Adrenal gland (tissue), 12 donors: Measurements from ENCODE around the gene TEK. TPM values are rescaled to one million over a fixed set of nuclear protein-coding genes. Genes with fewer than 3 reads are reported as not detected.

Experiments used
- DNase-seq, 7 donors: peaks; one replicate each; pipeline ENCODE4 v3.0.0-alpha.2; 2019 to 2020
- H3K27ac ChIP-seq, 5 donors: fragments of 200-600 bp; sonication (generic) in 4 of 5; 1 replicate in 3 of 5; 2 replicates in 2 of 5; pipeline versions ENCODE4 v1.5.1 to v1.8.0; 2016 to 2020; ENCODE audit warnings: mild to moderate bottlenecking in 1 of 5
- H3K27me3 ChIP-seq: fragments of 200-600 bp; 2 replicates; pipeline ENCODE4 v1.8.0; 2021
- H3K36me3 ChIP-seq, 2 donors: fragments of 200-600 bp; replicated peaks in 1 of 2; 1 replicate in 1 of 2; 2 replicates in 1 of 2; pipeline versions ENCODE4 v1.5.1 to v1.8.0; 2018 to 2022
- H3K4me1 ChIP-seq, 2 donors: fragments of 200-600 bp; replicated peaks in 1 of 2; 1 replicate in 1 of 2; 2 replicates in 1 of 2; pipeline versions ENCODE4 v1.5.1 to v1.8.0; 2018 to 2021
- H3K4me3 ChIP-seq, 4 donors: fragments of 200-600 bp; sonication (generic) in 3 of 4; one replicate each; pipeline ENCODE4 v1.5.1; 2016 to 2018
- H3K9me3 ChIP-seq, 3 donors: fragments of 200-600 bp; sonication (generic) in 1 of 3; replicated peaks in 1 of 3; 1 replicate in 2 of 3; 2 replicates in 1 of 3; pipeline versions ENCODE4 v1.5.1 to v1.8.0; 2016 to 2021
- CTCF ChIP-seq, 6 experiments: fragments of 450-650 bp in 4 of 6; fragments of 200-600 bp in 2 of 6; sonication (generic) in 1 of 6; IDR thresholded peaks; 1 replicate in 5 of 6; 2 replicates in 1 of 6; pipeline versions ENCODE4 v1.5.1 to v1.8.0; 2016 to 2021; ENCODE audit warnings: antibody characterized with exemption in 6 of 6, mild to moderate bottlenecking in 2 of 6, moderate library complexity in 1 of 6
- POLR2A ChIP-seq, 2 donors: fragments of 450-650 bp; IDR thresholded peaks; one replicate each; pipeline ENCODE4 v1.6.1; 2017; ENCODE audit warnings: antibody characterized with exemption in 2 of 2, mild to moderate bottlenecking in 2 of 2, moderate library complexity in 1 of 2
- WGBS, 4 donors: extraction: QIAGEN DNeasy Blood & Tissue Kit in 2 of 4; methylation state at CpG; one replicate each; pipeline versions ENCODE4 v1.1.5 to v1.1.7; 2013 to 2017; 5-methylcytosine and 5-hydroxymethylcytosine counted together
- intact Hi-C, 2 donors: fragments of 100-400 bp; cut with DNase I; formaldehyde crosslinking; loops; one replicate each; pipeline versions ENCODE4 v1.14.1 to v1.15.0; 2022 to 2023
- polyA plus RNA-seq, 3 donors: library from polyadenylated mRNA; stranded (reverse); fragments of 200-250 nt in 2 of 3; fragments of 350-450 nt in 1 of 3; fragmentation: Illumina TruSeq in 1 of 3; extraction: RNeasy Lipid Tissue Mini Kit (QIAGEN cat#74804) in 1 of 3; gene quantifications; one replicate each; pipeline ENCODE4 v1.2.3, GENCODE V29; 2013 to 2014
- total RNA-seq, 9 donors: library from RNA; depleted of rRNA in 4 of 9; stranded (reverse); fragments of >200 nt in 4 of 9; fragments of 120-200 nt in 1 of 9; fragmentation: NEBNext Ultra II Directional in 1 of 9; extraction: Animal tissue kit (Norgen Biotek cat#: 25700) in 1 of 9; gene quantifications; one replicate each; pipeline versions ENCODE4 v1.1.0 to v1.2.4, GENCODE V29; 2013 to 2023
- donor health status: healthy with polysubstance abuse.
- donor health status: Bipolar disorder and iron deficiency.
- donor health status: DM: yes; HTN: yes; CAD: no.
- donor health status: DM: no; HTN: no; CAD: no.
- donor health status: DM: no; HTN: no; CAD: no.
- donor health status: DM: yes; HTN: yes; CAD: no.

TEK gene
- total and polyA plus RNA-seq, 12 donors = 2.7 to 27.9 (median 19.3) TPM

DNA sequence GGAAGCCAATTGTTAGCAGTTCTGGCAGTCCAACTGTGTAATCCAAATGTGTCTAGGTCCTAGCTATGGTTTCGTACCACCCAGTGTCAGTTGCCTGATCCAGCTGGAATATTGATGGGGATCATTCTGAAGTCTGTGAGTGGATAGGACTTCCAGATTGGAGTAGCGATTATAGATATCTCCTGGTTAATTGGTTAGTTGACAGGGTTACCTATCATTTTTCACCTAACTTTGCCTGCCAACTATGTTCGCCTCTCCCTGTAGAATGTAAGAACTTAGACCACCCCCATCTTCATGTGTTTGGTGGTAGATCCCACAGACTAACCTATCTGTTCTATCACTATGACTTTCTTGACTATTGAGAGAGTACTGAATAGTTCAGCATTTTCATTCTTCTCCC lies 59.9 kb downstream of the TEK start:
- WGBS, 4 donors = 77 to 94% (median 87%) methylated on average over 3 of the region's 3 CpGs
- no peak for DNase-seq
- no peak for TF ChIP-seq CTCF (IDR thresholded peaks at IDR 0.05)
- TF ChIP-seq POLR2A (IDR thresholded peaks at IDR 0.05) = no peak

DNA sequence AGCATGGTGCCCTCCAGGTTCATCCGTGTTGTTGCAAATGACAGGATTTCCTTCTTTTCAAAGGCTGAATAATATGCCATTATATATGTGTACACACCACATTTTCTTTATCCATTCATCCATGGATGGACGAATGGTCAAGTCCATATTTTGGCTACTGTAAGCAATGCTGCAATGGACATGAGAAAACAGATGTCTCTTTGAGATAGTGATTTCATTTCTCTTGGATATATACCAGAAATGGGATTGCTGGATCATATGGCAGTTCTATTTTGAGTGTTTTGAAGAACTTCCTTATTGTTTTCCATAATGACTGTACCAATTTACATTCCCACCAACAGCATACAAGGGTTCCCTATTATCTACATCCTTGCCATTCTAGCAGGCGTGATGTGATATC lies 67.9 kb downstream of the TEK start:
- 65 to 78% (median 74%) methylated on average over 3 of the region's 3 CpGs for WGBS, 4 donors
- no peak for TF ChIP-seq CTCF (IDR thresholded peaks at IDR 0.05)
- TF ChIP-seq POLR2A (IDR thresholded peaks at IDR 0.05) = no peak
- H3K27me3 ChIP-seq = no peaks in the 10 kb centered on the region
- DNase-seq = no peak
- intact Hi-C loops = no loop called here
- H3K4me3 ChIP-seq = no peak overlapping the region
- no peak overlapping the region for H3K27ac ChIP-seq
- no peaks in the 10 kb centered on the region for H3K36me3 ChIP-seq
- no peaks in the 10 kb centered on the region for H3K9me3 ChIP-seq
- no peaks in the 10 kb centered on the region for H3K4me1 ChIP-seq

More for the DNA sequence above, 59.9 kb downstream of the TEK start:
- Histone ChIP-seq H3K4me3 (no peak overlapping the region), H3K36me3 (no peaks in the 10 kb centered on the region), H3K27ac (no peak overlapping the region), H3K9me3 (no peaks in the 10 kb centered on the region), H3K27me3 (no peaks in the 10 kb centered on the region), H3K4me1 (no peaks in the 10 kb centered on the region)
- intact Hi-C loops = no loop called here

DNA sequence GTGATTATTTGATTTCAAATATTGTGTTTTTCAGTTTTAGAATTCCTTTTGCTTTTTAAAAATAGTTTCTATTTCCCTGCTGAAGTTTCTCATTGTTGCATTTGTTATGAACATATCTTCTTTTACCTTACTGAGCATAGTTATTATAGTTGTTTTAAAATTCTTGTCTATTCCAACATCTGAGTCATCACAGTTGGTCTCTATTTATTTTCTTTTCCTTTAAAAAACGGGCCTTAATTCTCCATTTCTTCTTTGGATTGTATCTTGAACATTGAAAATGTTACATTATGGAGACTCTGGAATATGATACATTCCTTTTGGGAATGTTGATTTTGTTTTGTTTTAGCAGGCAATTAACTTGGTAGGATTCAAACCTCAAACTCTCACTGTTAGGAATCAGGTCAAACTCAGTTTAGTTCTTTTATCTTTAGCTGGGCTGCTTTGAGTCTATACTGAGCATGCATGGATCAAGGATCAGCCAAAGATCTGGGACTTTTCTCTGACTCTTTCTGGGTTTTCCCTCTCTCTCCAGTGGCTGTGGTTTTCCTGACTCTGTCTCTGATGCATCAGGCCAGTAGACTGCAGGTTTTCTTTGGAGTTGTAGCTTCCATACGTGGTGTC lies 70.3 kb downstream of the TEK start:
- Histone ChIP-seq H3K9me3 (no peaks in the 10 kb centered on the region), H3K27ac (no peak overlapping the region), H3K36me3 (no peaks in the 10 kb centered on the region), H3K27me3 (no peaks in the 10 kb centered on the region), H3K4me1 (no peaks in the 10 kb centered on the region), H3K4me3 (no peak overlapping the region)
- intact Hi-C loops = no loop called here
- 63 to 80% (median 67%) methylated on average over 2 of the region's 2 CpGs for WGBS, 4 donors
- TF ChIP-seq POLR2A (IDR thresholded peaks at IDR 0.05) = no peak
- no peak for TF ChIP-seq CTCF (IDR thresholded peaks at IDR 0.05)
- no peak for DNase-seq

DNA sequence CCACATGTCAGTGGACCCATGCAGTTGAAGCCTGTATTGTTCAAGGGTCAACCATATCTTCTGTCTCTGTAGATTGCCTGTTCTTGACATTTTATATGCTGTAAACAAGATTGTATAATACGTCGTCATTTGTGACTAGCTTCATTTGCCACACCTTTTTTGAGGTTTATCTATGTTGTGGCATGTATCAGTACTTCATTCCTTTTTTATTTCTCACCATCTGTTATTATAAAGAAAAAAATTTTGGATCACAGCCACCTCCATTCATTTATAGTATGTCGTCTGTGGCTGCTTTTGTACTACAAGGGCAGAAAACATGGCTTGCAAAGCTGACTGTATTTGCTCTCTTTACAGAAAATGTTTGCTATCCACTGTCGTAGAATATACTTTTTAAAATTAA lies 72.4 kb downstream of the TEK start:
- WGBS, 4 donors = 64 to 72% (median 68%) methylated on average over 4 of the region's 4 CpGs
- no peak for TF ChIP-seq POLR2A (IDR thresholded peaks at IDR 0.05)
- no peak for TF ChIP-seq CTCF (IDR thresholded peaks at IDR 0.05)
- Histone ChIP-seq H3K4me1 (no peaks in the 10 kb centered on the region), H3K27me3 (no peaks in the 10 kb centered on the region), H3K36me3 (no peaks in the 10 kb centered on the region), H3K4me3 (no peak overlapping the region), H3K27ac (no peak overlapping the region), H3K9me3 (peaks cover 0 to 4% (median 0%) of the 10 kb centered on the region in 3 donors)
- intact Hi-C loops = no loop called here
- no peak for DNase-seq
